Loucy (cell line): Measurements from ENCODE around the gene KLHDC8A.

Experiments used
- CTCF ChIP-seq: fragments of 200-600 bp; sonication (generic); conservative IDR thresholded peaks from 2 replicates; pipeline ENCODE4 v1.5.1; 2014; ENCODE audit warnings: mild to moderate bottlenecking, antibody characterized with exemption, low read length
- EZH2phosphoT487 ChIP-seq: fragments of 200-600 bp; IDR thresholded peaks from 2 replicates; pipeline ENCODE4 v1.6.1; 2018; ENCODE audit warnings: antibody characterized with exemption, mild to moderate bottlenecking, moderate library complexity, borderline replicate concordance

GRCh38 chr1:205317311-205317917 lies 39.3 kb downstream of the KLHDC8A start:
- TF ChIP-seq CTCF: no peak
- no peak for TF ChIP-seq EZH2phosphoT487
